Central memory CD4-positive, alpha-beta T cell (primary cell): ENCODE data around the gene PBRM1.
"Not testable (repeated sequence)": the region's sequence is repeated elsewhere in the genome, so short reads cannot be mapped to it uniquely, and the experiment has no call there.

Experiments
- DNase-seq: peaks from one replicate; pipeline ENCODE4 v3.0.0; 2022

Gene PBRM1

DNA sequence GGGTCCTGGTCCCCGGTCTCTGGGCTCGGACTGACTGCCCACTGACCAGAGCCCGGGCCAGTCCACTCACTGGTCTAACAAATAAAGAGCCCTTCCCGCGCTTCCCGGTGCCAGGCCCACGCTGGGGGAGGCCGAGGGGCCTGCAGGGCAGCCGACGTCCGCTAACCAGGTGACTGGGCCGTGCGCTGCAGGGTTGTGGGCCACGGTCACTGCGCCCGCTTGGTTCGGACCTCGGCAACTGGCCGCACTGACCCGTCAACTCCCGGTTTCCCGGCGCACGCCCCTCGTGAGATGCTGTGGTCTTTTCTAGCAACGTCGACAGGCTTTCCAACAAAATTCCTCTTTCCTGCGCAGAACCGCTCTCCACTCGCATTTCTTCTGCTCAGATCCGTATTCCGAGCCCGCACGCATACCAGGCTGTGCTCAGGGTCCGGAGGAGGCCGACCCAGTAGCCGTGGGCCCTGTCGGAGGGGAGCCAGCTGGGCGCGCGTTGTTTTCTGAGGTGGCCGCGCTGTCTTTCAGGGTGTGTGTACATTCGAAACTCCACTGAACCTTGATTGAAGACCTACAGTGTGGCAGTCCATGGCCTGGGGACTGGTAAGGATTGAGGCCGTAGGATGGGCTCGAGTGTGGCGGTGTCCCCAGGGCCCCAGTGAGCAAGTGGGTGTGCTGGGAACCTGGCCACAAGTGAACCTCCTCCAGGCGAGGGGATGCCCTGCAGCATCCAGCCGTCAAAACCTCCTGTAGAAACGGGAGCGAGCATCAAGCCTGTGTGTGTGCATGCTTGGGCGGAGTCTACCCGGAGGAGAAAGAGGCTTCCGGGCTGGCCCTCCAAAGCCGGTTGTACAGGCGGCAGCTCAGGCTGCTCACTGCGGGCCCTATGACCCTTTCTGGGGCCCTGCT is 151.2 kb downstream of the PBRM1 start:
- DNase-seq: no peak

- peak; percentile 58 for DNase-seq
These were observed 152.0 kb downstream of the PBRM1 start, which contains the start of gene NT5DC2 for GRCh38 chr3:52533623-52534280. Gene NT5DC2 (minus strand): TSS chr3:52533857. CDS start chr3:52533737, 120 bp downstream.

DNA sequence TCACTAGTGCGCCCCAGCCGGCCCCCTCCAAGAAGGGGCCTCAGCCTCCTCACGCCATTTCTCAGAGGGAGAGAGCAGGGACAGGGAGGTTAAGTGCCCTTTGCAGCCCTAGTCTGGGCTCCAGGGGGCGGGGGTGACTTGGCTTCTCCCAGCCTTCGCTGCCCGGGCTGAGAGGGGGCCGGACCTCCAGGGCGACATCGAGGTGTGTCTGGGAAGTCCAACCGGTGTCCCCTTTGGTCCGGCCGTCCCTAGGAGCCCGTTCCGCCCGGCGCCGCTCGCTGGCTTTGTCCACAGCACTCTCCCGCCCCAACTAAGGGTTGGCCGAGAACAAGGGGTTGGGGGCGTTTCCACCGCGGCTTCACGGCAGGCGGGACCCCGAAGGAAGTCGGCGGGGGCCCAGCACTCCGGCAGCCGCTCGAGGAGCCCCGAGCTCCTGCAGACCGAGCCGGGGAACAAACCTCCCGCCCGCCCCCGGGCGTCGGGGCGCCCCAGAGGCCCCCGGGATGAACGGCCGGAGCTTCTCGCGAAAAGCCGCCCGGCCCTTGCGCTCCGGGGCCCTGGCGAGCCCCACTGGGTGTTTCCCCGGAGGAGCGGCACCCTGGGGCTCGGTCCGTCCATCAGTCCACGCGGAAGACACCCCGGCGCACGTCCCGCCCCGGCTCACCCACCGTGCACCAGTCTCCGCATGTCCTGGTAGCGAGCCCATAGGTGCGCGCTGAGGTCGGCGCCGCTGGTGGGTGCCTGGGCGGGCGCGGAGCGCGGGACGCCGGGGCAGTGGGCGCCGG is 152.7 kb downstream of the PBRM1 start:
- DNase-seq: peak; percentile 7

DNA sequence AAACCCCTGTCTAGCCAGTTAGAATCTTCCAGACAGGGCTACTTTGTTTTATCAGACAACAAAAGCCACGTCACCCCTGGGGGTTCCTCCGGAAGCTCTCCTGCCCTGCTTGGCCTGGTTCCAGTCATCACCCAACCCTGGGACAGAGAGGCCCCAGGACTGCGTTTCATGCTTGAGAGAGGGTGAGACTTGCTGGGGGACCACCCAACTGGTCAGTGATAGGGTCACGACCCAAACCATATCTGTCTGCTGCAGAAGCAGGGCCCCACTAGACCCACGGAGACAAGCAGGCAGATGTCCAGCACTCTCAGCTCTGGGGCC is 153.2 kb downstream of the PBRM1 start:
- peak; percentile 12 for DNase-seq

- DNase-seq: no peak
These were observed 153.7 kb downstream of the PBRM1 start for GRCh38 chr3:52531860-52532516.

DNA sequence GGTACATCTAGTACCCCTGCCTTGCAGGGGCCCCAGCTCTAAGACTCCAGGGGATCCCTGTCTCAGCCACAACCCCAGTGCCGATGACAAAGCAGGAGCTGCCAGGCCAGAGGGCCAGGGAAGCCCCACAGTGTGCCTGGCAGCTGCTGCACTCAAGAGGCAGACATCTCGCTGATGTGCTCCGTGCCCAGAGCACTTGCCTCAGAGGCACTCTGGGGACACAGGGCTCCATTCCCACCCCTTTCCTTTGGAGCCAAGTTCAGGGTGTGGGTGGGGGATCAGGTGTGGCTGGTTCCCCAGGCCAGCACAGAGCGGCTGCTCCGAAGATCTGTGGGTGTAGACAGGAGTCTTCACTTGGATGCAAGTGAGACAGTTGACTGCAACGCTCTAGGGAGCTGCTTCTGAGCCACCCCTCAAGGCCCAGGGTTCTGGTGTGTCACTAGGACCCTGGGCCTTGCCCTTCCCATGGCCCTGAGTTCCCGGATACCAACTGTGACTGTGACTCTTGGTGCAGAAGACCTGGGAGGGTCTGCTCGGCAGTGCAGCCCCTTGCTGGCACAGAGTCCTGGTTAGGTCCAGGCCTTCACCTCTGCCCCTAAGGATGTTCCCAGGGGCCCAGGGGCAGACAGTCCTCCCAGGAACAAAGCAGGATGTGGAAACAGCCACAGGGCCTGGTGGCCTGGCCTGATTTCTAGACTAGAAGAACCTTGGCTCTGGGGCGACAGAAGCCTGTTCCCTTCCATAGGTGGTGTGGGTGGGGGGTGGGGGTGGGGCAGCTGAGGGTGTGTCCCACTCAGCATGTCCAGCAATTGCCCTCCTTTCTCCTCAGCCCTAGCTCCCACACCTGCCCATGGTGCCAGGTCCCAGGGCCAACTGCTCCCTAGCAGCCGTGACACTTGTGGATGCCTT is 154.5 kb downstream of the PBRM1 start:
- DNase-seq: no peak

DNA sequence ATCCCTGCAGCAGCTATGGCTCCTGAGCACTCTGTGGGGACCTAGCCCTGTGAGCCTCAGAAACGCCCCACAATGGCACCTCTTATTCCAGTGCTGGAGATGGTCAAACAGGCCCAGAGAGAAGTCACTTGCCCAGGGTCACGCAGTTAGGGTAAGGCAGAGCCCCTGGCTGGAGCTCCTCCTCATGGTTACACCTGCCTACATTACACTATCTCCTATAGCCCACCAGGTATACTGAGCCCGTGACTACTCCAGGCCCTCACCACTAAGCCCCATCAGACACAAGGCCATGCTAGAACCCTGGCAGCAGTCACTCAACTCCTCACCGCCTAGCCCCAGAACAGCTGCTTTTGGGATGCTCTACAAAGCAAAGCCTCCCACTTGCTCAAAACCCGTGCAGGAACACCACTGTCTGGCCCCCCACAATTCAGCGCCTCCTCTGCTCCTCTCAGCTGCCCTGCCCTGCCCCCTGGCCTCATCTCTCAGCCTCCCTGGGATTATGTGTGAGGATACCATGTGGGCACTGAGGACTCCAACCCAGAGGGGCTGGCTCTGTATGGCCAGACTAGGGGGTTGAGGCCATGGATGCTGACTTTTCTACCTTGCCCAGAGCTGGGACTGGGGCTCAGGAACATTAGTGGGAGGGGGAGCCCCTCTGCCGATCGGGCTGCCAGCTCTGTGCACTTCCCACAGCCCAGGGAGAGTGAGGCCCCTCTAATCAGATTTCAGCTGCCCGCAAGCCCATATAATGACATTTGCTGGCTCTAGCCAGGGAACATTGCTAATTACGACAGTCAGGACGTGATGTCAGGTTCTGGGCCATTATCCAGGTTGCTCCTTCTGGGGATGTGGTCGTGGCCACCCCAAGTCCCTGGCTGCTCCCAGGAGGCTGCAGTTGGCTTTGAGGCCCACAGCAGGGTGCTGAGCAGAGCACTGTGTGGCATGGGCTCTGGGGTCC is 156.1 kb downstream of the PBRM1 start:
- no peak for DNase-seq

GRCh38 chr3:52528586-52529375 is 156.9 kb downstream of the PBRM1 start:
- no peak for DNase-seq

- DNase-seq: no peak
These were observed 157.8 kb downstream of the PBRM1 start for GRCh38 chr3:52527732-52528585.

- DNase-seq: no peak
These were observed 158.5 kb downstream of the PBRM1 start for GRCh38 chr3:52527039-52527731.

GRCh38 chr3:52526671-52527038 is 159.1 kb downstream of the PBRM1 start:
- not testable (repeated sequence) for DNase-seq

DNA sequence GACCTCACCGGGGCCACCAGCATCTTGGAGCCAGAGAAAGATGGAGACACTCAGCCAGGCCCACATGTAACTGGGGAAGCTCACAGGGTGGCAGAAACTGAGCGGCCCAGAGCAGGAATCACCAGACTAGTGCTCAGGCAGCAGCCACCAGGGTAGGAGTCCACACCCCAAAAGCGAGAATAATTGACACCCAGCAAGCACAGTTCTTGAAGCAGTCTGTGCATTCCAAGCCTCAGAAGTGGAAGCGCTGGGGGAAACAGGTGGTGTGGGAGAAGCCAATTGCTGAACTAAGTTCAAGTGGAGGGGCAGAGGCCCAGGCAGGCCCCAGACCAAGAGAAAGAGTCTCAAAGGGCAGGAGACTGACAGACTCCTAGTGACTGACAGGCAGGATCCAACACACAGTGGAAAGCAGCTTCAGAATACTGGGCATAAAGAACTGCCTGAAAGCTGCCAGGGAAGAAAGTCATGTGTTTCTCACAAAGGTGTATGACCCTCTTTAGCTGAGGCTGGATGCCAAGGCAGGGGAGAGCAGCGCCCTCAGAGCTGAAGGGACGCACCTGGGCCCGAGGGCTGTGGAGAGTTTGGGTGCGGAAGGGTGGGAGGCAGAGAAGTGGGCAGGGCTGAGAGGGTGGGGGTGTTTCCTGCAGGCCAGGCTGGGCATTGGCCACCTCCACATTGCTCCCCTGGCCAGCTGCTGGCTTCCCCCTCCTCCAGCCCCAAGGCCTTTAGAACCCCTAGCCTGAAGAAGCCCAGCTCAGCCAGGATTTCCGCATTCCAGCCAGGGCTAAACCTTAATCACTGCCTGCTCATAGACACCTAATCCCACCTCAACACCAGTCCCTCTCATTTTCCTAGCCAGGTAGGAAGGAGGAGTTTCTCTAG is 159.8 kb downstream of the PBRM1 start:
- DNase-seq: no peak

GRCh38 chr3:52524752-52525679 is 160.7 kb downstream of the PBRM1 start:
- no peak for DNase-seq

DNA sequence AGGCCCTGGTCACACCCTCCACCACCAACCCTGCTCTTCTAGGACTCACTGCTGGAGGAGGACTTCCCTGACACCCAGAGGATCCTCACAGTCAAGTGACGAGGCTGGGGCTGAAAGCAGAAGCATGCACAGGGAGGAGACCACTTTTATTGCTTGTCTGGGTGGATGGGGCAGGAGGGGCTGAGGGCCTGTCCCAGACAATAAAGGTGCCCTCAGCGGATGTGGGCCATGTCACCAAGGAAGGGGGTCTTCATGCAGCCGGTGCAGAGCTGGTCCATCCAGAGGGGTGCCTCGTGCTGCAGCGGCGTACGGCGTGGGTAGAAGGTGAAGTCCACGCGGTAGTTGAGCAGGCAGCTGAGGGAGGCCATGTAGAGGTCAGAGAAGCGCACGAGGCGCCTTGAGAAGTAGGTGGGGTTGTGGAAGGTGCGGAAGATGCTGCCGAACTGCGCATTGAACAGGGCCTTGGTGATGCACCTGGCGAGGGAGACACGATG is 161.4 kb downstream of the PBRM1 start:
- no peak for DNase-seq

DNA sequence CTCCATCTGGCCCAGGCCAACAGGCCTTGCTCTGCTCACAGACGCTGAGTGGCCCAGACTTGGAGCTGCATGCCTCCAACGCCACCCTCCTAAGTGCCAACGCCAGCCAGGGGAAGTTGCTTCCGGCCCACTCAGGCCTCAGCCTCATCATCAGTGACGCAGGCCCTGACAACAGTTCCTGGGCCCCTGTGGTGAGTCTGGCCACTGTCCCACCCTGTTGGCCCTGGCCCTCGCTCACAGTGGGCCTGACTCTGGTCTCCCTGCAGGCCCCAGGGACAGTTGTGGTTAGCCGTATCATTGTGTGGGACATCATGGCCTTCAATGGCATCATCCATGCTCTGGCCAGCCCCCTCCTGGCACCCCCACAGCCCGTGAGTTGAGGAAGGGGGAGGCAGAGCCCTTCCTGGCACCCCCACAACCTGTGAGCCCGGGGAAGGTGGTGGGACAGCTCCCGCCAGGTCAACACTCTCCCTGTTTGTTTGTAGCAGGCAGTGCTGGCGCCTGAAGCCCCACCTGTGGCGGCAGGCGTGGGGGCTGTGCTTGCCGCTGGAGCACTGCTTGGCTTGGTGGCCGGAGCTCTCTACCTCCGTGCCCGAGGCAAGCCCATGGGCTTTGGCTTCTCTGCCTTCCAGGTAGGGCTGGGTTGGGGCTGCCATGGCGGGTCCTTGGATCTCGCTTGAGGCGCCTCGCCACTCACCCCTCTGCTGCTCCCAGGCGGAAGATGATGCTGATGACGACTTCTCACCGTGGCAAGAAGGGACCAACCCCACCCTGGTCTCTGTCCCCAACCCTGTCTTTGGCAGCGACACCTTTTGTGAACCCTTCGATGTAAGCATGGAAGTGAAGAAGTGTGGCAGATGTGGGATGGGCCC is 162.1 kb downstream of the PBRM1 start:
- DNase-seq: no peak
